MM.1S (cell line): ENCODE measurements around the gene BOLL.
A peak's percentile ranks its signal among the peaks of the same experiment; 100 is the strongest.
"Not testable (repeated sequence)": the region's sequence is repeated elsewhere in the genome, so short reads cannot be mapped to it uniquely, and the experiment has no call there.

Experiments used
- DNase-seq: peaks from one replicate; pipeline ENCODE4 v3.0.0-alpha.2; 2015
- H2AFZ ChIP-seq: fragments of 300-600 bp; sonication (generic); 2 replicates; pipeline ENCODE4 v1.6.0; 2016; ENCODE audit warnings: antibody characterized with exemption, low read length
- H3F3A ChIP-seq: fragments of 300-600 bp; sonication (generic); 2 replicates; pipeline ENCODE4 v1.6.1; 2016; ENCODE audit warnings: mild to moderate bottlenecking, antibody characterized with exemption, low read length, moderate library complexity, mixed read lengths; ENCODE audit not compliant: insufficient read depth
- H3K27ac ChIP-seq: fragments of 300-600 bp; sonication (generic); 2 replicates; pipeline ENCODE4 v1.5.1; 2016; ENCODE audit warnings: mild to moderate bottlenecking, low read length
- H3K27me3 ChIP-seq: fragments of 300-600 bp; sonication (generic); replicated peaks from 2 replicates; pipeline ENCODE4 v1.6.0; 2016; ENCODE audit warnings: low read length; ENCODE audit not compliant: insufficient read depth
- H3K36me3 ChIP-seq: fragments of 300-600 bp; sonication (generic); replicated peaks from 2 replicates; pipeline ENCODE4 v1.6.1; 2016; ENCODE audit warnings: mild to moderate bottlenecking, low read length, mixed read lengths; ENCODE audit not compliant: insufficient read depth
- H3K4me1 ChIP-seq: fragments of 300-600 bp; sonication (generic); 2 replicates; pipeline ENCODE4 v1.6.1; 2016; ENCODE audit warnings: low read length, mixed read lengths
- H3K4me2 ChIP-seq: fragments of 300-600 bp; sonication (generic); 2 replicates; pipeline ENCODE4 v1.6.0; 2016; ENCODE audit warnings: low read depth, low read length
- H3K4me3 ChIP-seq: fragments of 300-600 bp; sonication (generic); 2 replicates; pipeline ENCODE4 v1.5.1; 2016; ENCODE audit warnings: low read length, mixed read lengths
- H3K79me2 ChIP-seq: fragments of 300-600 bp; sonication (generic); 2 replicates; pipeline ENCODE4 v1.6.1; 2016; ENCODE audit warnings: mixed run types, low read length, mixed read lengths
- H3K9ac ChIP-seq: fragments of 300-600 bp; sonication (generic); 2 replicates; pipeline ENCODE4 v1.6.1; 2016; ENCODE audit warnings: low read length, mixed read lengths
- H3K9me2 ChIP-seq: fragments of 300-600 bp; sonication (generic); replicated peaks from 2 replicates; pipeline ENCODE4 v1.6.1; 2016; ENCODE audit warnings: mild to moderate bottlenecking, low read length, mixed read lengths; ENCODE audit not compliant: insufficient read depth
- H3K9me3 ChIP-seq: fragments of 300-600 bp; sonication (generic); replicated peaks from 2 replicates; pipeline ENCODE4 v1.6.1; 2016; ENCODE audit warnings: mild to moderate bottlenecking, low read length, mixed read lengths; ENCODE audit not compliant: insufficient read depth
- H4K20me1 ChIP-seq: fragments of 300-600 bp; sonication (generic); 2 replicates; pipeline ENCODE4 v1.6.1; 2016; ENCODE audit warnings: mild to moderate bottlenecking, low read length, moderate library complexity, mixed read lengths; ENCODE audit not compliant: insufficient read depth
- EZH2 ChIP-seq: fragments of 300-600 bp; sonication (generic); optimal IDR thresholded peaks from 2 replicates; pipeline ENCODE3; 2017; ENCODE audit warnings: low read depth, mild to moderate bottlenecking, antibody characterized with exemption, low read length, mixed read lengths
- EZH2phosphoT487 ChIP-seq: fragments of 300-600 bp; sonication (generic); IDR thresholded peaks from 2 replicates; pipeline ENCODE4 v1.6.1; 2018; ENCODE audit warnings: antibody characterized with exemption, low read length
- TF ChIP-seq, protein P1 (sequence below): fragments of 300-600 bp; sonication (generic); IDR thresholded peaks from 2 replicates; pipeline ENCODE4 v1.5.1; 2016; ENCODE audit warnings: antibody characterized with exemption, low read length, mixed read lengths

The BOLL gene

DNA sequence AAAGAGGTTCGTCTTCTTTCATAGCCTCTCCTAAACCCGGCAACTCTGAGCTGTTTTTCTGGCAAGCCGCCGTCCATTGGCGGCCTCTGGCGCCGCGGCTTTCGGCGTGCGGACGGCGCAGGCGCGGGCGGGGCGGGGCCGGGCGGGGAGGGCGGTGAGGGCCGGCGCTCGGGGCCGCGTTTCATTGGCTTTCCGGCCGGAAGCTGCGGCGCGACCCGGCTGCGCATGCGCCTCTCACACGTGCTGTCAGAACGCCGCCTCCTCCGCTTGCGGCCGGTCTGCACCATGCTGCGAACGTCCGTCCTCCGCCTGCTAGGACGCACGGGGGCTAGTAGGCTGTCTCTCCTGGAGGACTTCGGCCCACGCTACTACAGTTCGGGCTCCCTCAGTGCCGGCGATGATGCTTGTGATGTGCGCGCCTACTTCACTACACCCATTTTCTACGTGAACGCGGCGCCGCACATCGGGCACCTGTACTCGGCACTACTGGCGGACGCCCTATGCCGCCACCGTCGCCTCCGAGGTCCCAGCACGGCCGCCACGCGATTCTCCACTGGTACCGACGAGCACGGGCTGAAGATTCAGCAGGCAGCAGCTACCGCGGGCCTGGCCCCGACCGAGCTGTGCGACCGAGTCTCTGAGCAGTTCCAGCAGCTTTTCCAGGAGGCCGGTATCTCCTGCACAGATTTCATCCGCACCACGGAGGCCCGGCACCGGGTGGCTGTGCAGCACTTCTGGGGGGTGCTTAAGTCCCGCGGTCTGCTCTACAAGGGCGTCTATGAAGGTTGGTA lies 79.8 kb downstream of the BOLL start, which contains the start of gene MARS2:
Gene MARS2, plus strand, starts transcription at position 249 of the 791 bp plus-strand sequence. Its CDS starts 37 bp downstream, at position 286.
- peak within 1 kb of the TSS; percentile 94 for H3K4me3 ChIP-seq
- H3K27ac ChIP-seq = peak within 1 kb of the TSS; percentile 60; the same call in 1 of the 2 replicates
- peaks cover 25% of the 10 kb centered on the region for H4K20me1 ChIP-seq
- peaks cover 13% of the 10 kb centered on the region for H3F3A ChIP-seq
- peak; percentile 95 for DNase-seq
- H3K9me2 ChIP-seq = no peaks in the 10 kb centered on the region
- peak within 1 kb of the TSS; percentile 87 for H2AFZ ChIP-seq
- H3K36me3 ChIP-seq = peaks cover 3% of the 10 kb centered on the region; the same call in 1 of the 2 replicates
- no peaks in the 10 kb centered on the region for H3K27me3 ChIP-seq
- TF ChIP-seq EZH2phosphoT487 (no peak), EZH2 (no peak)
- TF ChIP-seq, protein P1, sequence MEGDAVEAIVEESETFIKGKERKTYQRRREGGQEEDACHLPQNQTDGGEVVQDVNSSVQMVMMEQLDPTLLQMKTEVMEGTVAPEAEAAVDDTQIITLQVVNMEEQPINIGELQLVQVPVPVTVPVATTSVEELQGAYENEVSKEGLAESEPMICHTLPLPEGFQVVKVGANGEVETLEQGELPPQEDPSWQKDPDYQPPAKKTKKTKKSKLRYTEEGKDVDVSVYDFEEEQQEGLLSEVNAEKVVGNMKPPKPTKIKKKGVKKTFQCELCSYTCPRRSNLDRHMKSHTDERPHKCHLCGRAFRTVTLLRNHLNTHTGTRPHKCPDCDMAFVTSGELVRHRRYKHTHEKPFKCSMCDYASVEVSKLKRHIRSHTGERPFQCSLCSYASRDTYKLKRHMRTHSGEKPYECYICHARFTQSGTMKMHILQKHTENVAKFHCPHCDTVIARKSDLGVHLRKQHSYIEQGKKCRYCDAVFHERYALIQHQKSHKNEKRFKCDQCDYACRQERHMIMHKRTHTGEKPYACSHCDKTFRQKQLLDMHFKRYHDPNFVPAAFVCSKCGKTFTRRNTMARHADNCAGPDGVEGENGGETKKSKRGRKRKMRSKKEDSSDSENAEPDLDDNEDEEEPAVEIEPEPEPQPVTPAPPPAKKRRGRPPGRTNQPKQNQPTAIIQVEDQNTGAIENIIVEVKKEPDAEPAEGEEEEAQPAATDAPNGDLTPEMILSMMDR = no peak
- peaks cover 48% of the 10 kb centered on the region for H3K79me2 ChIP-seq
- peak within 1 kb of the TSS; percentile 87 for H3K4me2 ChIP-seq
- H3K9ac ChIP-seq = peak within 1 kb of the TSS; percentile 80
- H3K4me1 ChIP-seq = peaks cover 27% of the 10 kb centered on the region
- no peaks in the 10 kb centered on the region for H3K9me3 ChIP-seq

DNA sequence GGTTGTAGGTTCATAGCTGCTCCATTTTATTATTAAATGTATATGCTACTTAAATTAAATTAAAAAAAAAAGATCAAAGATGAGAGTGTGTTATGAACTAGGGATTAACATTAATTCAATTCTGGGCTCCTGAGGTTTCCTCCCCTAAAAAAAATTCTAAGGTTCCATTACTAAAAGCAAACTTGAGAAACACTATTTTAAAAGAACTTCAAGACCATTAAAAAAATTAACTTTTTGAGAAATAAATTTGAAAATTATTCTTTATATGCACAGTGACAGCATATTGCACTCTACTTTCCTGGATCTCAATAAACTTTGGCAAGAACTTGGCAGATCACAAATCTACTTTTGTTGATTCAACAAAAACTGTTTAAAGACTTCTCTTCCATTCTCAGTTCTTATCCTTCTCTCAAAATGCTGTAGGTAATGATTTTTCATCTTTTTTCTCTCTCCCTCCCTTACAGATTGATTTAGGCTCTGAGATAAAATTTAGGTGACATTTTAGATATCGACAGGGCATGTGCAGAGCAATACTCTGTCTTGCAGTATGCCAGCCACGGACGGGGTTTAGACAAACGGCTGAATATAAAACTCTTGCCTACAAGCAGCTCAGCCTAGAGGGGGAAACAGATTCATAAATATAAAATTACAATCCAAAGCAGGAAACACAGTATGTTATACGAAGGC lies 80.5 kb downstream of the BOLL start:
- Histone ChIP-seq H3K9me3 (no peaks in the 10 kb centered on the region), H3K27ac (peak overlapping the region; percentile 60; the same call in 1 of the 2 replicates), H3K4me2 (peak overlapping the region; percentile 87), H3K36me3 (no peaks in the 10 kb centered on the region; the same call in 1 of the 2 replicates), H3F3A (peaks cover 8% of the 10 kb centered on the region; the same call in 1 of the 2 replicates), H3K27me3 (no peaks in the 10 kb centered on the region), H4K20me1 (peaks cover 19% of the 10 kb centered on the region), H2AFZ (peak overlapping the region; percentile 87), H3K9me2 (no peaks in the 10 kb centered on the region), H3K4me3 (peak overlapping the region; percentile 68), H3K79me2 (peaks cover 41% of the 10 kb centered on the region), H3K4me1 (peaks cover 19% of the 10 kb centered on the region), H3K9ac (peak overlapping the region; percentile 80)
- no peak for DNase-seq
- TF ChIP-seq EZH2phosphoT487 (no peak), EZH2 (no peak)
- TF ChIP-seq, protein P1 = no peak

DNA sequence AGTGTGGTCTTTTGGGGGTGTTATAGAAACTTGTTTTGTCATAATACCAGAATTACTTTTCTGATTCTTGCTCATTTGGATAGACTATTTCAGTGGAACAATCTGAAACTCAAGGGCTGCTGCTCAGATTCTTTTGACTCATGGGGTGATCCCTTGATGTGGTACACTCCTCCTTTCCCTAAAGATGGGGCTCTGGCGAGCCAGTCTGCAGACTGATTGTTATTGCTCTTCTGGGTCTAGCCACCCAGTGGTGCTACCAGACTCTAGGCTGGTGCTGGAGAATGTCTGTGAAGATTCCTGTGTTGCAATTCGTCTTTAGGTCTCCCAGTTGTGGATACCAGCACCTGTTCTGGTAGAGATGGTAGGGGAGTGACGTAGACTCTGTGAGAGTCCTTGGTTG lies 84.2 kb downstream of the BOLL start:
- H3K79me2 ChIP-seq = peaks cover 7% of the 10 kb centered on the region
- no peak overlapping the region for H3K4me3 ChIP-seq
- no peak for TF ChIP-seq EZH2
- TF ChIP-seq, protein P1 = no peak
- TF ChIP-seq EZH2phosphoT487 = no peak
- no peak overlapping the region for H2AFZ ChIP-seq
- H3K9me2 ChIP-seq = no peaks in the 10 kb centered on the region
- H3K27me3 ChIP-seq = no peaks in the 10 kb centered on the region
- H3K9me3 ChIP-seq = no peaks in the 10 kb centered on the region
- H3K4me2 ChIP-seq = no peak overlapping the region
- H4K20me1 ChIP-seq = no peaks in the 10 kb centered on the region
- no peak overlapping the region for H3K9ac ChIP-seq
- no peaks in the 10 kb centered on the region for H3K36me3 ChIP-seq
- peaks cover 3% of the 10 kb centered on the region; the same call in 1 of the 2 replicates for H3F3A ChIP-seq
- no peak overlapping the region for H3K27ac ChIP-seq
- no peak for DNase-seq
- 0 out of 2 replicates have a peak, but pooled peaks cover 13% of the 10 kb centered on the region for H3K4me1 ChIP-seq

DNA sequence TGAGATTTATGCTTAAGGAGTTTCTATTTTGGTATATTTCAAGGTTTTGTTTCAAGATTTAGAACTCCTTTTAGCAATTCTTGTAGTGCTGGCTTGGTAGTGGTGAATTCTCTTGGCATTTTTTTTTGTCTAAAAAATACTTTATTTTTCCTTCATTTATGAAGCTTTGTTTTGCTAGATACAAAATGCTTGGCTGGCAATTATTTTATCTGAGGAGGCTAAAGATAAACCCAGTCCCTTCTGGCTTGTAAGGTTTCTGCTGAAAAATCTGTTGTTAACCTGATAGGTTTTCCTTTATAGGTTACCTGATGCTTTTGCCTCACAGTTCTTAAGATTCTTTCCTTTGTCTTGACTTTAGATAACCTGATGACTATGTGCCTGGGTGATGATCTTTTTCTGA lies 85.4 kb downstream of the BOLL start:
- 0 out of 2 replicates have a peak, but pooled peaks cover 13% of the 10 kb centered on the region for H3K4me1 ChIP-seq
- H3K27ac ChIP-seq, H3K9ac ChIP-seq, H2AFZ ChIP-seq, H3K36me3 ChIP-seq, H3K27me3 ChIP-seq, H3K9me3 ChIP-seq, H3K4me3 ChIP-seq, H3F3A ChIP-seq, H3K79me2 ChIP-seq, DNase-seq, H3K9me2 ChIP-seq, H4K20me1 ChIP-seq, H3K4me2 ChIP-seq: not testable (repeated sequence)

DNA sequence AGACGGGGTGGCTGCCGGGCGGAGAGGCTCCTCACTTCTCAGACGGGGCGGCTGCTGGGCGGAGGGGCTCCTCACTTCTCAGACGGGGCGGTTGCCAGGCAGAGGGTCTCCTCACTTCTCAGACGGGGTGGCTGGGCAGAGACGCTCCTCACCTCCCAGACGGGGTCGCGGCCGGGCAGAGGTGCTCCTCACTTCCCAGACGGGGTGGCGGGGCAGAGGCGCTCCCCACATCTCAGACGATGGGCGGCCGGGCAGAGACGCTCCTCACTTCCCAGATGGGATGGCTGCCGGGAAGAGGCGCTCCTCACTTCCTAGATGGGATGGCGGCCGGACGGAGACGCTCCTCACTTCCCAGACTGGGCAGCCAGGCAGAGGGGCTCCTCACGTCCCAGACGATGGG lies 88.5 kb downstream of the BOLL start:
- not testable (repeated sequence) for H3K9me3 ChIP-seq, H4K20me1 ChIP-seq, H3K27ac ChIP-seq, H3K27me3 ChIP-seq, H2AFZ ChIP-seq, H3K4me3 ChIP-seq, H3K9me2 ChIP-seq, H3K79me2 ChIP-seq, DNase-seq, H3K4me2 ChIP-seq, H3F3A ChIP-seq, H3K4me1 ChIP-seq, H3K36me3 ChIP-seq, H3K9ac ChIP-seq
